ENCODE data around the gene RNF152. TPM values are rescaled to one million over a fixed set of nuclear protein-coding genes. Genes with fewer than 3 reads are reported as not detected.

RNF152 gene
- total RNA-seq, 4 donors from 2014 or later: 49.3 to 143 (median 95.2) TPM

DNA sequence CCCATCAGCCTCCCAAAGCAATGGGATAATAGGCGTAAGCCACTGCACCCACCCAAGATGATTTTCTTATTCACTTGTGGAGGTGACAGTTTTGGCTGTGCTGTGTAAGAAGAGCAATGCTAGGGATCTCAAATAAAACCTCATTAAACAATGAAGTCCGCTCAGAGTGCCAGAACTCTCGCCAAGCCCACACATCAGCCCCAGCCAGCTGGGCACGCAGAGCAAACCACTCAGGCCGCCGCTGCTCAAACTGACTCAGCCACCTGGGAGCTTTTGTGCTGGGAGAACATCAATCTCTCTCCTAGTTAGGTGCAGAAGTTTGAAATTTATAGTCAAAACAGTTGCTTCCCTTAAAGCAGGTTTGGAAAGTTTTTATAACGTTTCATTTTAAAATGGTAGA is 47.6 kb downstream of the RNF152 start:
- Histone ChIP-seq H3K4me1 (peaks cover 4% of the 10 kb centered on the region), H3K36me3 (no peaks in the 10 kb centered on the region), H3K4me3 (no peak overlapping the region), H3K9me3 (no peaks in the 10 kb centered on the region), H3K27ac (no peak overlapping the region), H3K27me3 (no peaks in the 10 kb centered on the region)
- TF ChIP-seq, protein P1, sequence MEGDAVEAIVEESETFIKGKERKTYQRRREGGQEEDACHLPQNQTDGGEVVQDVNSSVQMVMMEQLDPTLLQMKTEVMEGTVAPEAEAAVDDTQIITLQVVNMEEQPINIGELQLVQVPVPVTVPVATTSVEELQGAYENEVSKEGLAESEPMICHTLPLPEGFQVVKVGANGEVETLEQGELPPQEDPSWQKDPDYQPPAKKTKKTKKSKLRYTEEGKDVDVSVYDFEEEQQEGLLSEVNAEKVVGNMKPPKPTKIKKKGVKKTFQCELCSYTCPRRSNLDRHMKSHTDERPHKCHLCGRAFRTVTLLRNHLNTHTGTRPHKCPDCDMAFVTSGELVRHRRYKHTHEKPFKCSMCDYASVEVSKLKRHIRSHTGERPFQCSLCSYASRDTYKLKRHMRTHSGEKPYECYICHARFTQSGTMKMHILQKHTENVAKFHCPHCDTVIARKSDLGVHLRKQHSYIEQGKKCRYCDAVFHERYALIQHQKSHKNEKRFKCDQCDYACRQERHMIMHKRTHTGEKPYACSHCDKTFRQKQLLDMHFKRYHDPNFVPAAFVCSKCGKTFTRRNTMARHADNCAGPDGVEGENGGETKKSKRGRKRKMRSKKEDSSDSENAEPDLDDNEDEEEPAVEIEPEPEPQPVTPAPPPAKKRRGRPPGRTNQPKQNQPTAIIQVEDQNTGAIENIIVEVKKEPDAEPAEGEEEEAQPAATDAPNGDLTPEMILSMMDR (IDR thresholded peaks at IDR 0.05): no peak
- TF ChIP-seq EP300 (IDR thresholded peaks at IDR 0.05) (no peak), POLR2AphosphoS5 (IDR thresholded peaks at IDR 0.05) (no peak), POLR2A (IDR thresholded peaks at IDR 0.05) (no peak)
- WGBS: 81% methylated on average over 7 of the region's 7 CpGs
- DNase-seq (ENCODE audit: low spot score in 2 of 2): no peak

DNA sequence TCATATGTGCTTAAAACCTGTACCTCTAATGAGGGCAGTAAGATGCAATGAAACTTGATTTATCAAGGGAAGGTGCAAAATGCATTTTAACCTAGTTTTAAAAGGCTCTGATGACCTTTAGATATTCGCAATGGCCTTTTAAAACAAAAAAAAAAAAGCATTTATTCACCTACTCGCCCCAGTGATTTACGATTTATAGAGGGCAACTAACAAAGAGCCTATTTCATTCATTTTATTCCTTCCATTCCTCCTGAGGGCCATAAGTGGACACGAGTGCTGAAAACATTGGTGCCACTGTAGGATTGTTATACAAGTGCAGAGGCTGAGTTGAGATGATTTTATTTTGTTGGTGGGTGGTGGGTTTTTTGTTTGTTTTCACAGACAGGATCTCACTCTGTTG is 48.1 kb downstream of the RNF152 start:
- no peaks in the 10 kb centered on the region for H3K9me3 ChIP-seq
- no peak overlapping the region for H3K4me3 ChIP-seq
- no peak for DNase-seq (ENCODE audit: low spot score in 2 of 2)
- TF ChIP-seq EP300 (IDR thresholded peaks at IDR 0.05): no peak
- TF ChIP-seq, protein P1 (IDR thresholded peaks at IDR 0.05): no peak
- TF ChIP-seq POLR2A (IDR thresholded peaks at IDR 0.05): no peak
- no peak for TF ChIP-seq POLR2AphosphoS5 (IDR thresholded peaks at IDR 0.05)
- H3K4me1 ChIP-seq: peaks cover 4% of the 10 kb centered on the region
- no peaks in the 10 kb centered on the region for H3K27me3 ChIP-seq
- H3K36me3 ChIP-seq: no peaks in the 10 kb centered on the region
- WGBS: 85% methylated on average over 4 of the region's 4 CpGs
- no peak overlapping the region for H3K27ac ChIP-seq

DNA sequence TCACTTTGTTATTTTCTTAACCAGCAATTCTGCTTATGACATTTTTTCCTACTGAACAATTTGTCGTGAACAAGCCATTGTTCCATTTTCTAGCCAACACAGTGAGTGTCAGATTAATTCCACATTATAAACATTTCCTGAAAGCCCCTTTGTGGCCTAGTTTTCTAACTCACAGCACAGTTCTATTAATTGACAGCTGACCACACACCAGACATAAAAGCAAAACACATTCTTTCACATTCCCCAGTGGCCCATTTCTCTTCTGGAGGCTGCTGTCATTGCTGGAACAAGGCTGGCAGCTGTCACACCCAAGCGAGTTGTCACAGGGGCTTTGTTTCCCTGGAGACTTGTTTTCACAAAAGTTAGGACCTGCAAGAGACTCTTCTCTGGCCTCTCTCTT is 50.7 kb downstream of the RNF152 start:
- H3K27ac ChIP-seq: no peak overlapping the region
- no peak for DNase-seq (ENCODE audit: low spot score in 2 of 2)
- no peaks in the 10 kb centered on the region for H3K9me3 ChIP-seq
- WGBS: 56% methylated on average over 2 of the region's 2 CpGs
- no peak overlapping the region for H3K4me3 ChIP-seq
- no peaks in the 10 kb centered on the region for H3K36me3 ChIP-seq
- H3K4me1 ChIP-seq: peaks cover 4% of the 10 kb centered on the region
- TF ChIP-seq, protein P1 (IDR thresholded peaks at IDR 0.05): no peak
- TF ChIP-seq EP300 (IDR thresholded peaks at IDR 0.05) (no peak), POLR2AphosphoS5 (IDR thresholded peaks at IDR 0.05) (no peak), POLR2A (IDR thresholded peaks at IDR 0.05) (no peak)
- no peaks in the 10 kb centered on the region for H3K27me3 ChIP-seq

DNA sequence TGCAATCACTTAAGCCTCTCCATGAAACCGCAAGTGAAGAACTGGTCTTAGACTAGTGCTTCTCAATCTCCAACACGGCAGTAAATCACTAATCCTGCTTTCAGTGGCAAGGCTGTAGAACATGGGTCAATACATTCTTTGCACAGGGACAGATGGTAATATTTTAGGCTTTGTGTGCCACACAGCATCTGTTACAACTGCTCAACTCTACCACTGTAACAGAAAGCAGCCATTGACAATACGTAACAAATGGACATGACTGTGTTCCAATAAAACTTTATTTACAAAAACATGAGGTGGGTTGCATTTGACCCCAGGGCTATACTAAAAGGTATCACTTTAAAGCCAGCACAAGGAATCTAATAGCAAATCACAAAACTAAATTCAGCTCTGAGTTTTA is 51.1 kb downstream of the RNF152 start:
- H3K4me1 ChIP-seq: peaks cover 4% of the 10 kb centered on the region
- H3K4me3 ChIP-seq: no peak overlapping the region
- no peak overlapping the region for H3K27ac ChIP-seq
- no peaks in the 10 kb centered on the region for H3K9me3 ChIP-seq
- 61% methylated on average over 3 of the region's 3 CpGs for WGBS
- DNase-seq (ENCODE audit: low spot score in 2 of 2): no peak
- TF ChIP-seq POLR2A (IDR thresholded peaks at IDR 0.05): no peak
- no peak for TF ChIP-seq POLR2AphosphoS5 (IDR thresholded peaks at IDR 0.05)
- TF ChIP-seq EP300 (IDR thresholded peaks at IDR 0.05): no peak
- TF ChIP-seq, protein P1 (IDR thresholded peaks at IDR 0.05): no peak
- H3K36me3 ChIP-seq: no peaks in the 10 kb centered on the region
- H3K27me3 ChIP-seq: no peaks in the 10 kb centered on the region

DNA sequence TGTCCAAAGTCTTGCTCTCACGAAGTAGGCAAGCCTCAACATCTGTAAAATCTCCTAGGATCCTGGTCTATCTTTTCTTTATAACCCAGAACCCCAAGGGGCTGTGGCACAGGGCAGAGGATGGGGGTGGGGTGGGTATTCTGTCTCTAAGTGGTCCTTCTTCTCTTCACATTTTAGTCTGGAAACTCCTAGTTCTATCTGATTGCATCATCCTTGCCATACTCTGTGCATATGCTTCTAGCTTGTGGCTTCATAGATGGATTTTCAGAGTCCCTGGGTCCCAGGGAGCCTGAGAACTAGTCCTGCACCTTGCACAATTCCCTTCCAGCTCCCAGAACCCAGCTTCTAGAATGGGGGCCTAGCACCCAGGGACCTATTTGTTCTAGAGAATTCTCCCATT is 52.5 kb downstream of the RNF152 start:
- H3K27ac ChIP-seq: no peak overlapping the region
- H3K27me3 ChIP-seq: no peaks in the 10 kb centered on the region
- no peaks in the 10 kb centered on the region for H3K9me3 ChIP-seq
- H3K4me3 ChIP-seq: no peak overlapping the region
- 91% methylated on average over 1 of the region's 1 CpG for WGBS
- no peak for DNase-seq (ENCODE audit: low spot score in 2 of 2)
- no peaks in the 10 kb centered on the region for H3K36me3 ChIP-seq
- H3K4me1 ChIP-seq: peaks cover 4% of the 10 kb centered on the region
- TF ChIP-seq POLR2A (IDR thresholded peaks at IDR 0.05): no peak
- TF ChIP-seq POLR2AphosphoS5 (IDR thresholded peaks at IDR 0.05): no peak
- TF ChIP-seq, protein P1 (IDR thresholded peaks at IDR 0.05): no peak
- TF ChIP-seq EP300 (IDR thresholded peaks at IDR 0.05): no peak
